ENCODE measurements around the gene ATP9A. TPM values are rescaled to one million over a fixed set of nuclear protein-coding genes. Genes with fewer than 3 reads are reported as not detected.

The ATP9A gene
- total RNA-seq, 1 experiment from 2014 or later: 16.8 TPM

DNA sequence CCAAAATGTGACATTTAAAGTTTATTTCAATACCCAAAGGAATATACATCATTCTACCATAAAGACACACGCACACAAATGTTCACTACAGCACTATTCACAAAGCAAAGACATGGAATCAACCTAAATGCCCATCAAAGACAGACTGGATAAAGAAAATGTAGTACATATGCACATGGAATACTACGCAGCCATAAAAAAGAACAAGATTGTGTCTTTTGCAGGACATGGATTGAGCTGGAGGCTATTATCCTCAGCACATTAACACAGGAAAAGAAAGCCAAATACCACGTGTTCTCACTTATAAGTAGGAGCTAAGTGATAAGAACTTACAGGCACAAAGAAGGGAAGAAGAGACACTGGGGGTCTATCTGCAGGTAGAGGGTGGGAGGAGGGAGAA, 22.4 kb downstream of the ATP9A start:
- TF ChIP-seq CTCF (IDR thresholded peaks at IDR 0.05 in 2 of 3, conservative IDR thresholded peaks at IDR 0.05 in 1 of 3; ENCODE audit: borderline replicate concordance in 1 of 3, insufficient read depth in 1 of 3, low read depth in 2 of 3, low read length in 2 of 3) (no peak), SRF (IDR thresholded peaks at IDR 0.05; ENCODE audit: low read depth) (no peak)
- Histone ChIP-seq H3K79me2 (ENCODE audit: insufficient read depth, low read length) (peaks cover 15% of the 10 kb centered on the region), H4K20me1 (ENCODE audit: insufficient read depth) (no peaks in the 10 kb centered on the region), H3K27me3 (ENCODE audit: insufficient read depth, low read length) (no peaks in the 10 kb centered on the region), H3K36me3 (ENCODE audit: control insufficient read depth in 1 of 2, insufficient read depth in 2 of 2, low read length in 2 of 2) (no peaks in the 10 kb centered on the region), H2AFZ (ENCODE audit: low read depth, low read length, poor library complexity, severe bottlenecking) (no peak overlapping the region), H3K27ac (ENCODE audit: low read depth, low read length) (no peak overlapping the region), H3K4me2 (ENCODE audit: low read length) (no peak overlapping the region), H3K4me3 (replicated peaks in 1 of 2; ENCODE audit: low read depth in 1 of 2, low read length in 2 of 2) (no peak overlapping the region), H3K4me1 (ENCODE audit: control insufficient read depth in 1 of 2, insufficient read depth in 2 of 2, low read length in 2 of 2) (peaks cover 54 to 79% of the 10 kb centered on the region in 2 experiments), H3K9me3 (ENCODE audit: control insufficient read depth in 1 of 2, insufficient read depth in 1 of 2, low read depth in 1 of 2, low read length in 2 of 2) (no peaks in the 10 kb centered on the region), H3K9ac (ENCODE audit: low read length) (no peak overlapping the region), H3K9me2 (ENCODE audit: insufficient read depth) (no peaks in the 10 kb centered on the region)
- intact Hi-C loops (cut with micrococcal nuclease): no loop called here
- ChIA-PET CTCF (no interaction called here), POLR2A (interaction anchor here (1.7 kb wide), 1 partner anchor 29 kb away, joined by 3 read pairs; no protein-coding TSS in a partner anchor), RAD21 (ENCODE audit: low non-redundant PET in 1 of 2, low total read pairs in 2 of 2, uncharacterized antibody in 2 of 2, unreplicated experiment in 2 of 2) (no interaction called here)
- BruUV-seq (replicated peaks): no TSS peak
- no peak for ATAC-seq
- DNase-seq (ENCODE audit: low read depth, low spot score): no peak

DNA sequence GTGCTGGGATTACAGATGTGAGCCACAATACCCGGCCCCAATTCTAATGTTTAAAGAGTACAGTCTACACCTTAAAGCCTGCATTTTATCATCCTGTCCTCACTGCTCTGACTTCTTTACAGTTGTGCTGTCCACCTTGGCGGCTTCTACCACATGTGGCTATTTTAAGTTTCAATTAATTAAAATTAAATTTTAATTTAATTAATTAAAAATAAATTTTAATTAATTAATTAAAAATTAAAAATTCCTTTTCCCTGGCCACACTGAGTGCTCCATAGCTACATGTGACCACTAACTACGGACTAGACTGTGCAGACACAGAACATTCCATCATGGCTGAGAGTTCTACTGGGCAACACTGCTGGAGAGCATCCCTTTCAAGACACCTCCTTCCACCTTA, 27.4 kb downstream of the ATP9A start:
- H3K27me3 ChIP-seq (ENCODE audit: insufficient read depth, low read length): no peaks in the 10 kb centered on the region
- peaks cover 61 to 86% of the 10 kb centered on the region in 2 experiments for H3K4me1 ChIP-seq (ENCODE audit: control insufficient read depth in 1 of 2, insufficient read depth in 2 of 2, low read length in 2 of 2)
- H3K9ac ChIP-seq (ENCODE audit: low read length): no peak overlapping the region
- no peak overlapping the region for H2AFZ ChIP-seq (ENCODE audit: low read depth, low read length, poor library complexity, severe bottlenecking)
- no peaks in the 10 kb centered on the region for H3K9me3 ChIP-seq (ENCODE audit: control insufficient read depth in 1 of 2, insufficient read depth in 1 of 2, low read depth in 1 of 2, low read length in 2 of 2)
- H3K4me2 ChIP-seq (ENCODE audit: low read length): no peak overlapping the region
- no peaks in the 10 kb centered on the region for H3K36me3 ChIP-seq (ENCODE audit: control insufficient read depth in 1 of 2, insufficient read depth in 2 of 2, low read length in 2 of 2)
- BruUV-seq (replicated peaks): no TSS peak
- H3K79me2 ChIP-seq (ENCODE audit: insufficient read depth, low read length): peaks cover 20% of the 10 kb centered on the region
- DNase-seq (ENCODE audit: low read depth, low spot score) (no peak), ATAC-seq (no peak)
- H3K9me2 ChIP-seq (ENCODE audit: insufficient read depth): no peaks in the 10 kb centered on the region
- H3K27ac ChIP-seq (ENCODE audit: low read depth, low read length): no peak overlapping the region
- CTCF ChIA-PET: no interaction called here
- no peak for TF ChIP-seq ELF1 (IDR thresholded peaks at IDR 0.05; ENCODE audit: borderline replicate concordance, low read depth)
- TF ChIP-seq EGR1 (IDR thresholded peaks at IDR 0.05; ENCODE audit: low read depth): no peak
- TF ChIP-seq EZH2phosphoT487 (IDR thresholded peaks at IDR 0.05; ENCODE audit: borderline replicate concordance): no peak
- no peak for TF ChIP-seq FOSL1 (IDR thresholded peaks at IDR 0.05; ENCODE audit: low read depth)
- no peak for TF ChIP-seq CBX3 (IDR thresholded peaks at IDR 0.05; ENCODE audit: low read depth)
- TF ChIP-seq ZNF274 (IDR thresholded peaks at IDR 0.05; ENCODE audit: low read depth, low read length): no peak
- TF ChIP-seq YY1 (IDR thresholded peaks at IDR 0.05; ENCODE audit: extremely low read depth, insufficient replicate concordance, low read depth, low read length): no peak
- no peak for TF ChIP-seq TCF7L2 (IDR thresholded peaks at IDR 0.05; ENCODE audit: borderline replicate concordance, extremely low read depth, insufficient read depth, insufficient read length)
- no peak for TF ChIP-seq ZBTB33 (IDR thresholded peaks at IDR 0.05; ENCODE audit: extremely low read depth, insufficient replicate concordance, low read length)
- H3K4me3 ChIP-seq (replicated peaks in 1 of 2; ENCODE audit: low read depth in 1 of 2, low read length in 2 of 2): no peak overlapping the region
- intact Hi-C loops (cut with micrococcal nuclease): no loop called here
- RAD21 ChIA-PET (ENCODE audit: low non-redundant PET in 1 of 2, low total read pairs in 2 of 2, uncharacterized antibody in 2 of 2, unreplicated experiment in 2 of 2): no interaction called here
- POLR2A ChIA-PET: no interaction called here
- no peaks in the 10 kb centered on the region for H4K20me1 ChIP-seq (ENCODE audit: insufficient read depth)

Data from HCT116 (cell line).